ENCODE results near the gene CETP.
A peak's percentile ranks its signal among the peaks of the same experiment; 100 is the strongest.
"Not testable (repeated sequence)": the region's sequence is repeated elsewhere in the genome, so short reads cannot be mapped to it uniquely, and the experiment has no call there.

CETP gene

GRCh38 chr16:56982695-56983094, 20.9 kb downstream of the CETP start:
- DNase-seq: no peak

GRCh38 chr16:56983211-56983751, 21.5 kb downstream of the CETP start:
- DNase-seq: no peak

GRCh38 chr16:56984639-56985038, 22.9 kb downstream of the CETP start:
- DNase-seq: no peak

- peak; percentile 48 to 73 for DNase-seq
Observed at GRCh38 chr16:56985288-56985961, 23.7 kb downstream of the CETP start.

GRCh38 chr16:56985962-56986360, 24.2 kb downstream of the CETP start:
- no peak for DNase-seq

- DNase-seq: no peak
Observed at GRCh38 chr16:56986361-56986760, 24.6 kb downstream of the CETP start.

GRCh38 chr16:56986908-56987307, 25.2 kb downstream of the CETP start:
- not testable (repeated sequence) for DNase-seq

GRCh38 chr16:56987692-56988091, 25.9 kb downstream of the CETP start:
- DNase-seq: no peak

- DNase-seq: no peak
Observed at GRCh38 chr16:56988161-56988947, 26.6 kb downstream of the CETP start.

- DNase-seq: peak; percentile 80 to 85
Observed at GRCh38 chr16:56988948-56989945, 27.5 kb downstream of the CETP start, which contains the start of gene NLRC5. Gene NLRC5 (plus strand): TSS chr16:56989557. CDS start chr16:57020713, 31,156 bp downstream.

- DNase-seq: no peak
Observed at GRCh38 chr16:56989988-56990387, 28.2 kb downstream of the CETP start.

GRCh38 chr16:56990407-56991286, 28.9 kb downstream of the CETP start:
- no peak for DNase-seq

GRCh38 chr16:56992431-56992830, 30.7 kb downstream of the CETP start:
- DNase-seq: not testable (repeated sequence)

- DNase-seq: peak in 1 of 2 donors; percentile 32
Observed at GRCh38 chr16:56993204-56993603, 31.5 kb downstream of the CETP start.

GRCh38 chr16:56994311-56994710, 32.6 kb downstream of the CETP start:
- no peak for DNase-seq

GRCh38 chr16:56995136-56995805, 33.5 kb downstream of the CETP start:
- no peak for DNase-seq

GRCh38 chr16:56997264-56997663, 35.5 kb downstream of the CETP start:
- no peak for DNase-seq

- no peak for DNase-seq
Observed at GRCh38 chr16:56997931-56998330, 36.2 kb downstream of the CETP start.

GRCh38 chr16:56998352-56998751, 36.6 kb downstream of the CETP start:
- DNase-seq: no peak

- no peak for DNase-seq
Observed at GRCh38 chr16:56998861-56999260, 37.1 kb downstream of the CETP start.

Data from inflammatory macrophage (primary cell).